Measurements from ENCODE around the gene RPTN.

Gene RPTN, protein sequence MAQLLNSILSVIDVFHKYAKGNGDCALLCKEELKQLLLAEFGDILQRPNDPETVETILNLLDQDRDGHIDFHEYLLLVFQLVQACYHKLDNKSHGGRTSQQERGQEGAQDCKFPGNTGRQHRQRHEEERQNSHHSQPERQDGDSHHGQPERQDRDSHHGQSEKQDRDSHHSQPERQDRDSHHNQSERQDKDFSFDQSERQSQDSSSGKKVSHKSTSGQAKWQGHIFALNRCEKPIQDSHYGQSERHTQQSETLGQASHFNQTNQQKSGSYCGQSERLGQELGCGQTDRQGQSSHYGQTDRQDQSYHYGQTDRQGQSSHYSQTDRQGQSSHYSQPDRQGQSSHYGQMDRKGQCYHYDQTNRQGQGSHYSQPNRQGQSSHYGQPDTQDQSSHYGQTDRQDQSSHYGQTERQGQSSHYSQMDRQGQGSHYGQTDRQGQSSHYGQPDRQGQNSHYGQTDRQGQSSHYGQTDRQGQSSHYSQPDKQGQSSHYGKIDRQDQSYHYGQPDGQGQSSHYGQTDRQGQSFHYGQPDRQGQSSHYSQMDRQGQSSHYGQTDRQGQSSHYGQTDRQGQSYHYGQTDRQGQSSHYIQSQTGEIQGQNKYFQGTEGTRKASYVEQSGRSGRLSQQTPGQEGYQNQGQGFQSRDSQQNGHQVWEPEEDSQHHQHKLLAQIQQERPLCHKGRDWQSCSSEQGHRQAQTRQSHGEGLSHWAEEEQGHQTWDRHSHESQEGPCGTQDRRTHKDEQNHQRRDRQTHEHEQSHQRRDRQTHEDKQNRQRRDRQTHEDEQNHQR

GRCh38 chr1:152159144-152159543 is at the start of gene RPTN:
Gene RPTN (minus strand): TSS chr1:152159228. CDS start chr1:152157889, 1,339 bp downstream.
- ATAC-seq (no peak), DNase-seq (no peak)

DNA sequence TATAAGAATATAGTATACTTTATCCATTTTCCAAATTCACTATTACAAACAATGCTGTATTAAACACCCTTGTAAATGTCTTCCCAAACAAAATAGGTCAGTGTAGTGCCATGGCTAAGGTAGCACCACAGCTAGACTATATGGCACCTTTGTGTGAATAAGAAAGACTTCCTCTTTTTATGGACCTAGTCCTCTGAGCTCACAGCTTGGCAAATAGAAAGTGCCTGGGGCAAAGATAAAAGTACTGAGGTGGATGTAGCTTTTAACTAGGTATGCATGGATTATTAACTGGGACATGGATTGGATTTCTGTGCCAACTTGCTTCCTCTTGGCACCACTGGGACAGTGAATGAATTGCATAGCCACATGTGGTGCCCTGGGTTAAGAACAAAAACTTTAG is 40.0 kb upstream of the RPTN start:
- DNase-seq (no peak), ATAC-seq (no peak)

GRCh38 chr1:152197361-152197941 is 38.4 kb upstream of the RPTN start:
- DNase-seq, result no peak
- ATAC-seq, result no peak

GRCh38 chr1:152191711-152192110 is 32.7 kb upstream of the RPTN start:
- ATAC-seq (no peak), DNase-seq (no peak)

DNA sequence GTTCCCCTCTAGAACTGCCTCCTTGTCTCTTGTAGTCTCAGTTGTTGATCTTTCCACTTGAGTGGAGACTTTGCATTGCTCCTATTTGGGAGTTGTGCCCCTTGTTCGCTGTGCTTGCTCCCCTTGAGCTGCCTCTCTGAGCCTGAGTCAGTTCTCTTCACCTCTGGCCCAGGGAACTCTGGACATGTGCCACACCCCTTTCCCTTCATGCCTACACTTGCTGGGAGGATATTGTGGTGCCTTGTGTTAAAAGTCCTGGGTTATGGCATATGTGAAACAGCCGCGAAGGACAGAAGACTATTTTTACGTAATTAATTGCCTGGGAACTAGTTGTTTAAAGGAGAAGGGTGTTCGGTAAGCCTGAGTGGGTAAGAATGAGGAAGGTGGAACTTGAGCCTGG is 32.2 kb upstream of the RPTN start:
- DNase-seq (no peak), ATAC-seq (no peak)

DNA sequence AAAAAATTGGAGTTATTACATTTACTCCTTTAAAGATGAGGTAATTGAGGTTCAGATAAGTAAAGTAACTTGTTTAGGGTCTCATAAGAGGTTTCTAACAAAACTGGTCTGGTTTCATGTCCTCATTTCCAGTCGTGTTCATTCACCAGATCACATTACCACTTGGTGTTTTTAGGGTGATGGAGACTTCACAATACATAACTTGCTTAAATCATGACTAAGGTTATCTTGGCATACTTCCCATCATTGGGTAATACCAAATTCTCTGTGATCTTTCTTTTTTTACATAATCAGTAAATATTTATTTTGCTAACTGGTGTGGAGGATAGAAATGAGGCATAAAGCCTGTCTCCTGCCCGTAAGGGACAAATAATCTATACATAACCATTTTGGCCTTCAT is 31.6 kb upstream of the RPTN start:
- no peak for DNase-seq
- no peak for ATAC-seq

GRCh38 chr1:152189657-152190442 is 30.8 kb upstream of the RPTN start:
- peak; percentile 62 for ATAC-seq
- DNase-seq, result peak; percentile 70

GRCh38 chr1:152188673-152189591 is 29.9 kb upstream of the RPTN start:
- ATAC-seq (peak; percentile 57), DNase-seq (peak; percentile 83)

GRCh38 chr1:152186556-152187285 is 27.7 kb upstream of the RPTN start:
- ATAC-seq (no peak), DNase-seq (no peak)

DNA sequence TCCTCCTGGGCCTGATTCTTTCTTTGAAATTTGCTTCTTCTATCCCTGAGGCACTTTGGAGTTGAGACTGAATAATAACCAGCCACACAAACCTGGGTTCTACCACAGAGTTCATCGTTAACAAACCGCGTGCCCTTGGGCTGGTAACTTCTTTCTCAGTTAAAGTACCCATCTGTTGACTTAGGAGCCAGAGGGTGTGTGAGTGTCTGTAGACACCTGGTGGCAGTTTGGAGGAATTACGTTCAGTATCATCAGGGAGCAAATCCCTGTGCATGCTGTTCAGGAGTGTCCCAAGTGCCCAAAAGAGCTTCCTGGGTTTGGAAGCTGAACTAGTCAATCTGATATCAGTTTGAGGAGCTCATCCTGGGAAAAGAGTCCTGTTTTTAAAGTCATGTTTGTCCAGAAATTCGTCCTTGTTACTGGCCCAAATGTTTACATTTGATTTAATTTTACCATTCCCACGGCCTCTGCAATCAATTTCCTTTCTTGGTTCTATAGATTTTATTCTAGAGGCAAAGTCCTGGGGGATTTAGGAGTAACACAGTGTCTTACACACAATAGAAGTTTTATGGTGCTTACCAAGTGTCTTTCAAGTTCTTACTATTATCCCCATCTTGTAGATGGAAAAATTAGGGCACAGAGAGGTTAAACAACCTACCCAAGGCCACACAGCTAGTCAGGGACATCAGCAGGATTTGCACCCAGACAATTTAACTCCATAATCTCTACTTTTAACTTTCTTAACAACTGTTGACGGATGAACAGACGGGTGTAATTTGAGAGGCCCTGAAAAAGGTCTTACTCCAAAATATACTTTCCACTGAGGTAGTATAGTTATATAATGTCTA is 26.7 kb upstream of the RPTN start:
- DNase-seq (peak; percentile 20), ATAC-seq (peak; percentile 60)

GRCh38 chr1:152182944-152183361 is 23.9 kb upstream of the RPTN start:
- peak; percentile 75 for ATAC-seq
- peak; percentile 11 for DNase-seq

GRCh38 chr1:152182431-152182830 is 23.4 kb upstream of the RPTN start:
- DNase-seq, result no peak
- ATAC-seq, result no peak

- ATAC-seq (no peak), DNase-seq (no peak)
Observed at GRCh38 chr1:152179566-152179965, 20.5 kb upstream of the RPTN start.

DNA sequence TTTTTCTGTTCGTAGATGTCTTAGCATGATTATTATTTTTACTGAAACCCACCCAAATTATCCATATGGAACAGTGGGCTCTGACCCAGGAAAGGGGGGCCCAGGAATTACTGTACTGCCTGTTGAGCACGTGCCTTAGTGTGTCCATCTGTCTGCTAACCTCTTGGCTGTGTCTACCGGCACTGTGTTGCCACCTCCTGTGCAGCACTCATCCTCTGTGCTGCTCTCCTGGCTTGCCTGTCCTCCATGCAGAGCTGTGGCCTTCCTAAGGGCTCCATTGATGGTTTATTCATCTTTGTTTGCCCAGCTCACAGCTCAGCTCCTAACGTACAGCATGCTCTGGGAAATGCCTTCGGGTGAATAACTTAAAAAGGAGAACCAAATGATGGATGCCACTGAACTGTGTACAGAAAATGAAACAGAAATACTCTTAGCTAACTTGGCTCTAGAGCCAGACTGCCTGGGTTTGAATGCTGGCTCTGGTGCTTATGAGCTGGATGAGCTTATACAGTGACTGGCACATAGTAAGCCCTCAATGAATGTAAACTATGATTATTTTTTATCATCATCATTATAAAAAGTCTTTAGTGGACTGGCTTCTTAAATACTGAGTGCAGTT is 11.4 kb upstream of the RPTN start:
- ATAC-seq, result no peak
- no peak for DNase-seq

DNA sequence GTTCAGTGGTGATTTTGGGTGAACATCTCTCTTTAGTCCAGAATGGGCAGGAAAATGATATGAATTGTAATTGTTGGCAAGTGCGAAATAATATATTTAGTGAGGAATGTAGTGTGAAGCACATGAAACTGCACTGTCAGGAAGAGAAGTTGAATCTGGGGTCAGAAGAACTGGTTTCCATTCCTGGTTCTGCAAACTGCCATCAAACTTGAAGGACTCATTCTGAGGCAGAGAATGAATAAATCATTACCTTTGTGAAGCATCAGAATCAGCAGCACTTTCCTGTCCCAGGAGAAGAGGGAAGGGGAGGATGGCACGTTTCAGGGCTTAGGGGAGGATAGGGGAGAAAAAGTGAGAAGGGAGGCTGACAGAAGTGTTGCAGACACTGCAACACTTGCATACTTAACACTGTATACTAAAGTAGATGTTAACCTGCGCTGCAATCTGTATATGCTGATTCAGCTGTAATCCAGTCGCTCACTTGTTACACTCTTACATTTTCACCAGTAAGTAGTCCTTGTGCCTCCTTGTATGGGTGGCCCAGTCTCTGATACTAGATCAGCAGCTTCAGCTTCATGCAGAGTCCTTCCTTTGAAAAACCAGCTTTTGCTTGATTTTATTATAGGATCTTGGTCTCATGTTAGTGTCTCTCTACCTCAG is 10.5 kb upstream of the RPTN start:
- ATAC-seq, result no peak
- no peak for DNase-seq

- ATAC-seq (no peak), DNase-seq (no peak)
Observed at GRCh38 chr1:152168535-152168868, 9.5 kb upstream of the RPTN start.

- no peak for DNase-seq
Observed at GRCh38 chr1:152167835-152168534, 9.0 kb upstream of the RPTN start.

GRCh38 chr1:152166966-152167365 is 7.9 kb upstream of the RPTN start:
- ATAC-seq, result no peak

More at GRCh38 chr1:152167835-152168534, 9.0 kb upstream of the RPTN start:
- ATAC-seq, result no peak

More at GRCh38 chr1:152166966-152167365, 7.9 kb upstream of the RPTN start:
- no peak for DNase-seq
